GM19438 (cell line): ENCODE data around the gene ACO1.

Experiments
- ATAC-seq: cut with Tn5 transposase; IDR thresholded peaks from one replicate; pipeline ENCODE4 v1.9.1; 2021; ENCODE audit warnings: low read depth; ENCODE audit not compliant: unreplicated experiment

ACO1 gene

DNA sequence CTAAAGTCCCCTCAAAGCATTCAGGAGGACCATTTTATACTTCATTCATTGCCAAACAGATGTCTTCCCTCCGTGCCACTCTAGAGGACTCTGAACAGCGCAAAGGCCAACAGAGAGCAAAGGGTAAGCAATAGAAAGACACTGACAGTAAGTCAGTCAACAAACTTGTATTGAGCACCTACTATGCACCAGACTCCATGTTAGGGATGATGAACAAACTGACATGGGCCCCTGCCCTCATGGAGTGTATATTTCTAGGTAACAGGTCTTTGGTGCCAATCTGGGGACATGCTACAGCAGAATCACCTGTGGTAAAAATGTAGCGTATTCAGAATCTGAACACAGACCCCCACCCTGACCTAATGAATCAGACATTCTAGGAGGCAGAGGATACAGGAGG is 3.5 kb upstream of the ACO1 start:
- no peak for ATAC-seq

GRCh38 chr9:32382565-32383320 is 1.7 kb upstream of the ACO1 start:
- no peak for ATAC-seq

GRCh38 chr9:32384002-32384363 is 460 bp upstream of the ACO1 start:
- no peak for ATAC-seq

GRCh38 chr9:32385152-32385884 is 875 bp downstream of the ACO1 start:
- ATAC-seq: peak; percentile 5

DNA sequence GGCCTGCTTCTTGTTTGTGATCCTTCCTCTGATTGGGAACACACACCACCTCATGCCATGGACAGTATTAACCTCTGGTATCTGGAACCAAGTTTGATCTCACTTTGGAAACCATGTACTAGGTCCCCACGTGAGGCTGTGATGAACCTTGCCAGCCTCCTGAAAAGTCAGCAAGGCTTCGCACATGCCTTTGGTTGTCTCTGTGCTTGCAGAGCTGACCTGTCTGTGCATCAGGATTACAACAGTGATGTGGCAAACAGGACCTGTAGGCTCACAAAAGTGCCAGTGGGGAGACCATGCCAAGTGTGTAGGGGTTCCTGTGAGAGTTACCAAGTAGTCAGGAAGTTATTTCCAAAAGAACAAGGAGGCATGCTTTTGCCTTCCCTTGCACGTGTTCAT is 1.4 kb downstream of the ACO1 start:
- ATAC-seq: no peak

DNA sequence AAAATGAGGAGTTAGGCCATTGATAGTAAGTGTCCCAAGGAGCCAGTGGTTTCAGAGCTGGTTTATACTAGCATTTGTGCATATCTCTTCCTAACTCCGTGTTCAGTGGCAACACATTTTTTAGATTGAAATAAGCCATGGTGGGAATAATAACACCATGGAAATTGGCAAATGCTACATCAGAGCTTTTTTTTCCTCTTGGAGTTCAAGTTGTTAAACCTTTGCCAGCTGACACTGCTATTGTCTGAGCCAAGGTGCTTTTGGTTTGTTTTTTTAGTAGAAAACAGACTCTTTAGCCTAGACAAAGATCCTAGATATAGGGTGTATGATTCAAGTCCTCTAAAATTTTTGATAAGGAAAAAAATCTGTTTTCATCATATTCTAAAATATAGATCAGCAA is 2.8 kb downstream of the ACO1 start:
- no peak for ATAC-seq

GRCh38 chr9:32389365-32389764 is 4.9 kb downstream of the ACO1 start:
- no peak for ATAC-seq

DNA sequence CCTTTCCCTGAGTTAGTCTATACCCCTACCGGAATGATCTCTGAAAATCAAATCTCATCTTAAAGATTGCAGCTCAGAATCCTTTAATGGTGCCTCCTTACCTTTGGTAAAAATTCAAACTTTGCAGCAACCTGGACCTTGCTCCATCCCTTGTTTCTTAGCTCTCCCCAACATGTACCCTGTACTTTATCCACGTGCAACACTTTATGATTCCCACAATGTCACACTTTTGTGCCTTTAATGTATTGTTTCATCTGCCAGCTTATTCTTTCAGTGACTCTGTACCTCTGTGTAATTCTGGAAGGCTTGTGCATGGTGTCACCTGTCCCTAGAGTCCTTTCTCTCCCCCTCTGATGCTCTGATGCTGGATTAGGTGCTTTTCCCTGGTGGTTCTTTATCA is 9.5 kb downstream of the ACO1 start:
- no peak for ATAC-seq

DNA sequence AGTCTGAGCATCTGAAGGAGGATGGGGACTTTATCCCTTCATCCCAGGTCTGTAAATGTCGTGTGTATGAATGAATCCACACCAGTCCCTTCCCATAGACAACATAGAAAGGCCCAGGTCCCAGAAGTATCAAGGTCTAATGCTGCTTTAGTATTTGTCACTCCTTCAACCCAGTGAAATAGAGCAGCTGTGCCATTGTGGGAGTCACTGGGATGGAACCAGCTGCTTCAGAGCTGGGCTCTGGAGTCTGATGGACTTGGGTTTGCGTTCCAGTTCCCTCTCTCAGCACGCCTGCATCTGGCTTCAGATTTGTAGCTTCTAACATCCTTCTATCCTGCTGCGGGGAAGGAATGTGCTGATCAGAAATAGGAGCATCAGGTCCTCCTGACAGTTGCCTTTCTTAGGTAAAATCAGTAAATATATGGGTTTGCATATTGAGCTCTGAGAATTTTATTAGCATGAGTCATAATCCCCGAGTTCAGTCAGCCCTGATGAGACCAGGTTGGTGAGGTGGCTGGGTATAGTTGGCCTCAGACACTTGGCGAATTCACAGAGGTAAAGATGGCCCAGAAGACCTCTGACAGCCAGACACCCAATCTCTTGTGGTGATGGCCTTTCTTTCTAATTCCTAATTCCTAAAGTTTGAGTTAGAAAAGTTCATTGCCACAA is 10.1 kb downstream of the ACO1 start:
- ATAC-seq: no peak

GRCh38 chr9:32395510-32396216 is 11.2 kb downstream of the ACO1 start:
- no peak for ATAC-seq

DNA sequence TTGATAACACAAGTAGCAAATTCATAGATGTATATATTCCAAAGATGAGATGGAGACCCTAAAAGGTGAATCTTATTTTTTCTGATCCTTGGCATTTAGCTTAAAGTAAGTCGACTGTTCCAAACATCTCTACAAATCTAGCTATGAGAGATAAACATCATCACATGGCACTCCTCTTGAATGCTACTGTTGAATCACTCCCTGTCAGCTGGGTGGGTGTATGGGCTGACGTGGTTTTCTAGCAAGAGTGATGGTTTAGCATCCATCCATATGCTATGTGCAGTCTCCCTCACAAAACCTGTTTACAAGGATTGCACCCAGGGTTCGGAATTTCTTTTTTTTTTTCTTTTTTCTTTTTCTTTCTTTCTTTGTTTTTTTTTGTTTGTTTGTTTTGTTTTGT is 13.8 kb downstream of the ACO1 start:
- no peak for ATAC-seq

DNA sequence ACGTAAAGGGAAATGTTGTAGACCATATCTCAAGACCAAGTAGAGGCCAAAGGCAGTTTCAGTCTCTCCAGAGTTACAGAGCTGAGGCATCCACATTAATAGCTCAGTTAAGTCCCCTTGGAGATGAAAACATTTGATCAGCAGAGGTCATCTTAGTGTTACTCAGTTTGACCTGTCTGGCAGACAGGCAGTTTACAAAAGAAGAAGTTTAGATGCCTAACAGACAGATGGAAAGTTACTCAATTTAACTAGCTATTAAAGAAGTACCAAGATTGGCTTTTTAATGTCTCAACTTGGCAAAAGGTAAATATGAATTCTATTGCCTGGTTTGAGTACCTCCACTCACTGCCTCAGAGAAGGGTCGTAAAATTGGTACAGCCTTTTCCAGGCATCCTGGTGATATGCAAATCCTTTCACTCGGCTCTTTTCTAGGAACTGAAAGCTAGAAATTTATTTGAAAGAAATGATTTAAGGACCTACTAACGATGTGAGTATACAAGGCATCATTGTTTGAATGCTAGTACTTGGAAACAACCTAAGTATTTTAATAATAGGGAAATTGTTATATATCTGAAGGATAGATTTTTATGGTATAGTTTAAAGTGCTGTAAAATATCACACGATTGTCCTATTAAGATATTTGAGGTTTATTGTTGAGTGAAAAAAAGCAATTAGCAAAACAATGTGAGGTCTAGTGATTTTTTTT is 14.8 kb downstream of the ACO1 start:
- no peak for ATAC-seq

DNA sequence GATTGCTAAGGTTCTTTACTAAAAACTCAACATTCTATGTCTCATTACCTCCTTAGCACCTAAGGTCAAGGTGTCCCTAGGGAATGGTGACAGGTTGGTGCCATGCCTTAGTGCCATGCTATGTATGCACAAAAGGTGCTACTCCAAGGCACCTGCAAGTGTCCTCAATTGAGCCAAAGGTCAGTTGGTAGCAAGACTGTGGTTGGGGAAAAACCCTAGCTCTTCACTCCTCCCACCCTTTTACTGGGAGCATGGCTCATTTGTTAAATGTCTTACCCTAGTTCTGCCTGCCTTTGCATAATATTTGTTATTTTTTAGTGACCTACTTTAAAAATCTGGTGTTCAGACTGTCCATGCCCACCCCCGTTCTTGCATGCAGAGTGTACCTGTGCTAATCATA is 17.0 kb downstream of the ACO1 start:
- no peak for ATAC-seq

DNA sequence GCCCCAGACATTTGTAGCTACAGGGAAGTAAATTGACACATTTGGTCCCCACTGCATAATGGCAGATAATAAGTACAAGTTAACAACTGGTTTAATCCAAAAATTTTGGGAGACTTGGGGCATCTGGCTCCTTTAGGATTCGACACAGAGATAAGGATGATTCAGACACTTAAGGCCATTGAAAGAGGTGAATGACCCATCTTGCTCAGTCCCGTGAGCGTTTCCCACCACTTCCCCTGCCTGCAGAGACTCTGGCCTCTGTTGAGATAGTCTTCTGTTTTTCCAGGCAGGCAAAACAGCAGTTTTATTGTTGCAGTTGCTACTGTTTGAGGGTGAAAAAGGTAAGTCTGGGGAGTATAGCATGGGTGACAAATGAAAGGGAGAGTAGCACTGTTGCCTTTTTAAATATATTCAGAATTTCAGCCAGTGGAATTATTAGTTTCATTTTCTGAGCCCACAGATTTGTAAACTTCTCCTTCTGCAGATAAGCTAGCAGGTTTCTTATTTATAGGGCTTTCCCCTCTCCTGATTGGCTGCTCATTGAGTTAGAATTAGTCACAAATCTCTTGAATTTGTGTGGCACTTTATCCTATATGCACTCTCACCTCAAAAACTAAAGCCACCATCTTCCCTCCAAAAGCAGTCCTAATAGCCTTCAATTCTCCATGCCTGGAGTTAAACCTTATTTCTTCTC is 19.3 kb downstream of the ACO1 start:
- no peak for ATAC-seq

GRCh38 chr9:32404402-32404801 is 20.0 kb downstream of the ACO1 start:
- no peak for ATAC-seq

DNA sequence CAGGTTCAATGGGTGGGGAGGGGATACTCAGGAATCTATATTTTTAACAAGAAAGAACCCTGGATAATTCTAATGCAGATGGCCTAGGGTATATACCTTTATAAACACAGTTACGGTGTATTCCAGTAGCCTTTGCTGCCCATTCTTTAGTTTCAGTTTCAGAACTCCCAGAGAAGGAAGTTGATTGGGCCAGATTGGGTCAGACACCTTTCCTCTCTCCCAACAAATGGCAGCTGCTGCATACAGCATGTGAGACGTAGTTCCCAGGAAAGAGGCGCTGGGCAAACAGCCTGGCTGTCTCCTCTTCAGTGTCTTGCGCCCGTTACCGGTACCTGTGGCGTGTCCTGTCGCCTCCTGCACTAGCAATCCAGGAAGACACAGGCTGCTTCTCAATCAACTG is 20.4 kb downstream of the ACO1 start:
- ATAC-seq: no peak

DNA sequence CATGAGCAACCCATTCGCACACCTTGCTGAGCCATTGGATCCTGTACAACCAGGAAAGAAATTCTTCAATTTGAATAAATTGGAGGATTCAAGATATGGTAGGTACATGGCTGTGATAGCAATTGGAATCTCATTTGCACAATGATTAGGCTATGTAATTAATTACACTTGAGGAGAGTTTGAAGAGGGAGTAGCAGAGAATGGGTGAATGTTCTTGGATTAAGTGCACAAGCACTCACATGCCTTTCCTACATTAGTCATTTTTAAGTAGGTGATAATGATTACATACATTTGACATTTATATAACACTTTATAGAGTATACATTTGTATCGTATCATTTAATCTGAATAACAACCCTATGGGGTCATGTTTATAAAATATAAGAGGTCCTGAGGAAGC is 21.1 kb downstream of the ACO1 start:
- ATAC-seq: no peak

DNA sequence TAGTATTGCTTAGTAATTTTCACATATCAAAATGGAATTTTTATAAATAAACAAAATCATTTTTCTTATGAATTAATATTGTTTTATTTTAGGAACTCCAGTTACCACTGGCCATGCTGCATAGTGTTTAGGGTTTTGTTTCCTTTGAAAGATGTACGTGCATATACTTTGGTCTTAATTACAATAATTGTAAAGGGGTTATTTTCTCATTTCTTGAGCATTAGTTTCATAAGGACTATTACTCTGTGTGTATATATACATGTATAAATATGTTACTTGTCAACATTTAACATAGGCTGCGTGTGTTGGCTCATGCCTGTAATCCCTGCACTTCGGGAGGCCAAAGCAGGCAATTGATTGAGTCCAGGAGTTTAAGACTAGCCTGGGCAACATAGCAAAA is 21.6 kb downstream of the ACO1 start:
- no peak for ATAC-seq

GRCh38 chr9:32411753-32412152 is 27.3 kb downstream of the ACO1 start:
- no peak for ATAC-seq

GRCh38 chr9:32412440-32412839 is 28.0 kb downstream of the ACO1 start:
- ATAC-seq: no peak
